Uterine smooth muscle cell (primary cell): ENCODE measurements around the gene LMCD1. TPM values are rescaled to one million over a fixed set of nuclear protein-coding genes. Genes with fewer than 3 reads are reported as not detected.

ENCODE experiments used
- total RNA-seq: library from RNA; depleted of rRNA; stranded (reverse); fragments of >200 nt; gene quantifications from 2 replicates; pipeline ENCODE4 v1.2.3, GENCODE V29; 2014

LMCD1 gene, protein sequence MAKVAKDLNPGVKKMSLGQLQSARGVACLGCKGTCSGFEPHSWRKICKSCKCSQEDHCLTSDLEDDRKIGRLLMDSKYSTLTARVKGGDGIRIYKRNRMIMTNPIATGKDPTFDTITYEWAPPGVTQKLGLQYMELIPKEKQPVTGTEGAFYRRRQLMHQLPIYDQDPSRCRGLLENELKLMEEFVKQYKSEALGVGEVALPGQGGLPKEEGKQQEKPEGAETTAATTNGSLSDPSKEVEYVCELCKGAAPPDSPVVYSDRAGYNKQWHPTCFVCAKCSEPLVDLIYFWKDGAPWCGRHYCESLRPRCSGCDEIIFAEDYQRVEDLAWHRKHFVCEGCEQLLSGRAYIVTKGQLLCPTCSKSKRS
- total RNA-seq, result 13.4 and 35.6 TPM in 2 replicates

DNA sequence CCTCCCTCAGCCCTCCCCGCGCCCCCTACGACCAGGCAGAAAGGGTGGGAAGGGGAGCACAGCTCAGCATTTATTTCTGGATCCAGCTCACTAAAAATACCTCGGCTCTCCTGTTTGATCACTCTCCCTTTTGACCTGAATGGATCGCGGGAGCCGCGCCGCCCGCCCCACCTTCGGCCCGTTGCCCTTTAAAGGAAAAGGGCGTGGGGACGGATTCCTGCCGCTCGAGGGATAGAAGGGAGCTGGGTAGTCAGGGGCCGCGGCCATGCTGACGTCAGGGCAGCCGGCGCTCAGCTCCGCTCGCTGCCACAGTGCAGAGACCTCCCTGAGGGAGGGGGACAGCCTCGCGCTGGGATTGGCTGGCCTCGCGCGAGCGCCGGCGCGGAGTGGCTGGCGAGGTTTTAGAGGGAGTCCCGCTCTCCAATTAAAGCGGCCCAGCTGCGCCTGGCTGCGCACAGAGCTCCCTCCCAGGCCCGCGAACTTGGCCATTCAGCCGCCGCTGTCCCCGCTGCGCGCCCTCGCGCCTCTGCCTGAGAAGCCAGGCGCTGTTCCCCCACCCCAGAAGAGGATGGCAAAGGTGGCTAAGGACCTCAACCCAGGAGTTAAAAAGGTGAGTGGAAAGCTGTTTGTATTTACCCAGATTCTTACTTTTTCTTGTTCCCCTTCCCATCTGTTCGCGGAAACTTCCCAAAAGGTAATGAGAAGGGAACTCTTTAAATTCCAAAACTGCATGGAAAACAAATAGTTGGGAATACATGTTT is at the start of gene LMCD1:
TSS of gene LMCD1 (plus strand) at position 453 of the 761 bp plus-strand sequence. CDS start at position 569, 116 bp downstream.

Other genes with a start within 250 kb of the LMCD1 start
- gene SSUH2, start 143.0 kb downstream of the LMCD1 start, total RNA-seq, result 0.11 and 0.25 TPM in 2 replicates
- not detected in 2 replicates for gene CAV3, start 232.0 kb downstream of the LMCD1 start, total RNA-seq